ENCODE results near the gene ARHGAP26.

The ARHGAP26 gene

GRCh38 chr5:143063175-143063970 lies 293.2 kb downstream of the ARHGAP26 start:
- peaks cover 5% of the 10 kb centered on the region for H3K4me1 Mint-ChIP-seq
- DNase-seq: no peak
- H3K36me3 Mint-ChIP-seq: peaks cover 31% of the 10 kb centered on the region
- H3K4me3 Mint-ChIP-seq: no peak overlapping the region
- H3K27ac Mint-ChIP-seq: no peak overlapping the region
- CTCF ChIA-PET: no interaction called here
- H3K27me3 Mint-ChIP-seq: no peaks in the 10 kb centered on the region
- H3K9me3 Mint-ChIP-seq: no peaks in the 10 kb centered on the region

GRCh38 chr5:143064218-143064641 lies 294.1 kb downstream of the ARHGAP26 start:
- no peak overlapping the region for H3K4me3 Mint-ChIP-seq
- no peaks in the 10 kb centered on the region for H3K27me3 Mint-ChIP-seq
- H3K9me3 Mint-ChIP-seq: no peaks in the 10 kb centered on the region
- H3K27ac Mint-ChIP-seq: no peak overlapping the region
- H3K36me3 Mint-ChIP-seq: peaks cover 31% of the 10 kb centered on the region
- peaks cover 5% of the 10 kb centered on the region for H3K4me1 Mint-ChIP-seq
- DNase-seq: no peak
- CTCF ChIA-PET: interaction anchor here (0.8 to 1.4 kb wide), 2 partner anchors 9 to 12 kb away, joined by 3 read pairs; no protein-coding TSS in a partner anchor

GRCh38 chr5:143064676-143065075 lies 294.5 kb downstream of the ARHGAP26 start:
- no peak for DNase-seq
- Mint-ChIP-seq H3K9me3 (no peaks in the 10 kb centered on the region), H3K4me1 (peaks cover 5% of the 10 kb centered on the region), H3K27me3 (no peaks in the 10 kb centered on the region), H3K4me3 (no peak overlapping the region), H3K27ac (no peak overlapping the region), H3K36me3 (peaks cover 34% of the 10 kb centered on the region)
- CTCF ChIA-PET: interaction anchor here (0.8 to 1.4 kb wide), 2 partner anchors 8 to 11 kb away, joined by 3 read pairs; no protein-coding TSS in a partner anchor

- no peak for DNase-seq
- Mint-ChIP-seq H3K9me3 (no peaks in the 10 kb centered on the region), H3K27ac (no peak overlapping the region), H3K4me3 (no peak overlapping the region), H3K36me3 (peaks cover 40% of the 10 kb centered on the region), H3K4me1 (peaks cover 5% of the 10 kb centered on the region), H3K27me3 (no peaks in the 10 kb centered on the region)
- CTCF ChIA-PET: interaction anchor here (0.8 to 1.4 kb wide), 3 partner anchors 7 to 10 kb away, joined by 3 read pairs; no protein-coding TSS in a partner anchor
Observed at GRCh38 chr5:143065185-143065965, 295.2 kb downstream of the ARHGAP26 start.

- H3K4me1 Mint-ChIP-seq: peaks cover 5% of the 10 kb centered on the region
- no peak for DNase-seq
- CTCF ChIA-PET: interaction anchor here (0.6 to 1.1 kb wide), 4 partner anchors 9 to 902 kb away, joined by 3 read pairs; no protein-coding TSS in a partner anchor
- no peak overlapping the region for H3K27ac Mint-ChIP-seq
- peaks cover 40% of the 10 kb centered on the region for H3K36me3 Mint-ChIP-seq
- no peak overlapping the region for H3K4me3 Mint-ChIP-seq
- H3K9me3 Mint-ChIP-seq: no peaks in the 10 kb centered on the region
- no peaks in the 10 kb centered on the region for H3K27me3 Mint-ChIP-seq
Observed at GRCh38 chr5:143065996-143066522, 295.9 kb downstream of the ARHGAP26 start.

- peaks cover 40% of the 10 kb centered on the region for H3K36me3 Mint-ChIP-seq
- CTCF ChIA-PET: interaction anchor here (0.6 to 1.1 kb wide), 4 partner anchors 9 to 901 kb away, joined by 3 read pairs; no protein-coding TSS in a partner anchor
Observed at GRCh38 chr5:143066556-143067281, 296.5 kb downstream of the ARHGAP26 start.

GRCh38 chr5:143068712-143069111 lies 298.5 kb downstream of the ARHGAP26 start:
- Mint-ChIP-seq H3K4me1 (peaks cover 5% of the 10 kb centered on the region), H3K9me3 (peaks cover 5% of the 10 kb centered on the region), H3K36me3 (peaks cover 38% of the 10 kb centered on the region), H3K27ac (no peak overlapping the region), H3K4me3 (no peak overlapping the region), H3K27me3 (no peaks in the 10 kb centered on the region)
- DNase-seq: no peak
- CTCF ChIA-PET: no interaction called here

More at GRCh38 chr5:143066556-143067281, 296.5 kb downstream of the ARHGAP26 start:
- Mint-ChIP-seq H3K9me3 (peaks cover 2% of the 10 kb centered on the region), H3K27ac (no peak overlapping the region), H3K4me1 (peaks cover 5% of the 10 kb centered on the region), H3K27me3 (no peaks in the 10 kb centered on the region), H3K4me3 (no peak overlapping the region)
- no peak for DNase-seq

GRCh38 chr5:143071927-143072326 lies 301.8 kb downstream of the ARHGAP26 start:
- H3K9me3 Mint-ChIP-seq: peaks cover 5% of the 10 kb centered on the region
- CTCF ChIA-PET: no interaction called here
- DNase-seq: no peak
- no peak overlapping the region for H3K4me3 Mint-ChIP-seq
- H3K36me3 Mint-ChIP-seq: peaks cover 32% of the 10 kb centered on the region
- no peak overlapping the region for H3K27ac Mint-ChIP-seq
- H3K4me1 Mint-ChIP-seq: peaks cover 3% of the 10 kb centered on the region
- no peaks in the 10 kb centered on the region for H3K27me3 Mint-ChIP-seq

GRCh38 chr5:143072734-143073133 lies 302.6 kb downstream of the ARHGAP26 start:
- CTCF ChIA-PET: interaction anchor here (0.7 kb wide), 1 partner anchor 8 kb away, joined by 3 read pairs; no protein-coding TSS in a partner anchor

GRCh38 chr5:143073766-143074165 lies 303.6 kb downstream of the ARHGAP26 start:
- Mint-ChIP-seq H3K27ac (no peak overlapping the region), H3K4me1 (no peaks in the 10 kb centered on the region), H3K36me3 (peaks cover 21% of the 10 kb centered on the region), H3K9me3 (peaks cover 5% of the 10 kb centered on the region), H3K4me3 (no peak overlapping the region), H3K27me3 (no peaks in the 10 kb centered on the region)
- CTCF ChIA-PET: interaction anchor here (1.2 kb wide), 1 partner anchor 153 kb away, joined by 3 read pairs; no protein-coding TSS in a partner anchor
- no peak for DNase-seq

More at GRCh38 chr5:143072734-143073133, 302.6 kb downstream of the ARHGAP26 start:
- no peaks in the 10 kb centered on the region for H3K27me3 Mint-ChIP-seq
- no peak overlapping the region for H3K27ac Mint-ChIP-seq
- peaks cover 26% of the 10 kb centered on the region for H3K36me3 Mint-ChIP-seq
- DNase-seq: no peak
- H3K4me1 Mint-ChIP-seq: no peaks in the 10 kb centered on the region
- no peak overlapping the region for H3K4me3 Mint-ChIP-seq
- peaks cover 5% of the 10 kb centered on the region for H3K9me3 Mint-ChIP-seq

- H3K4me1 Mint-ChIP-seq: no peaks in the 10 kb centered on the region
- H3K27me3 Mint-ChIP-seq: no peaks in the 10 kb centered on the region
- H3K4me3 Mint-ChIP-seq: no peak overlapping the region
- peaks cover 15% of the 10 kb centered on the region for H3K36me3 Mint-ChIP-seq
- H3K9me3 Mint-ChIP-seq: peaks cover 5% of the 10 kb centered on the region
- CTCF ChIA-PET: interaction anchor here (0.6 to 1.2 kb wide), 2 partner anchors 121 to 154 kb away, joined by 3 read pairs; no protein-coding TSS in a partner anchor
- no peak overlapping the region for H3K27ac Mint-ChIP-seq
- no peak for DNase-seq
Observed at GRCh38 chr5:143074414-143074996, 304.3 kb downstream of the ARHGAP26 start.

- H3K27ac Mint-ChIP-seq: no peak overlapping the region
- CTCF ChIA-PET: interaction anchor here (1.1 kb wide), 1 partner anchor 12 kb away, joined by 3 read pairs; no protein-coding TSS in a partner anchor
- H3K9me3 Mint-ChIP-seq: peaks cover 3% of the 10 kb centered on the region
- no peaks in the 10 kb centered on the region for H3K27me3 Mint-ChIP-seq
- H3K36me3 Mint-ChIP-seq: peaks cover 2% of the 10 kb centered on the region
- no peak for DNase-seq
- H3K4me1 Mint-ChIP-seq: no peaks in the 10 kb centered on the region
- no peak overlapping the region for H3K4me3 Mint-ChIP-seq
Observed at GRCh38 chr5:143076377-143076776, 306.2 kb downstream of the ARHGAP26 start.

- H3K27me3 Mint-ChIP-seq: no peaks in the 10 kb centered on the region
- H3K4me3 Mint-ChIP-seq: no peak overlapping the region
- H3K4me1 Mint-ChIP-seq: no peaks in the 10 kb centered on the region
- H3K36me3 Mint-ChIP-seq: peaks cover 2% of the 10 kb centered on the region
- H3K27ac Mint-ChIP-seq: no peak overlapping the region
- no peaks in the 10 kb centered on the region for H3K9me3 Mint-ChIP-seq
- no peak for DNase-seq
- CTCF ChIA-PET: no interaction called here
Observed at GRCh38 chr5:143077453-143078103, 307.4 kb downstream of the ARHGAP26 start.

All from activated naive CD4-positive, alpha-beta T cell treated with anti-CD3 and anti-CD28 coated beads, Interleukin-2, amount 10 ng/mL, durations not matched to agents 7 days and 5 days (primary cell).